ENCODE data around the gene FBXW7.

FBXW7 gene

DNA sequence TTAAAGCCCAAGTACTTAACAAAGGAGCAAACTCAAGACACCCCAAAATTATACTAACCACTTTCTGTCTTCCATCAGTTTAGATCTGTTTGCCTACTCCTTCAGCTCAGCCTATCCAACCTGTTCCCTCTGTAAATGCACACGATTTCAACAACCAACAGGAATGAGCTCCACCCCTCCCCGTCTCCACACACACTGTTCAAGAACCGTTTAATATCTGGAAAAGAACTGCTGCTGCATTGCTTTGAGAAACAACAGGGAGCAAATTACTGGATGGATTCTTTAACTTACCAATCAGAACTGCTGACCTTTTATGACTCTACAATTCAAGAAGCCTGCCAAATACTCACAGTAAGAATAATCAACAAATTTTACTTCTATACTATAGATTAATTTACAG, 87.0 kb downstream of the FBXW7 start:
- Mint-ChIP-seq H3K27me3 (ENCODE audit: low read depth, poor library complexity) (peaks cover 3% of the 10 kb centered on the region), H3K4me3 (no peak overlapping the region)
- no peak for DNase-seq

DNA sequence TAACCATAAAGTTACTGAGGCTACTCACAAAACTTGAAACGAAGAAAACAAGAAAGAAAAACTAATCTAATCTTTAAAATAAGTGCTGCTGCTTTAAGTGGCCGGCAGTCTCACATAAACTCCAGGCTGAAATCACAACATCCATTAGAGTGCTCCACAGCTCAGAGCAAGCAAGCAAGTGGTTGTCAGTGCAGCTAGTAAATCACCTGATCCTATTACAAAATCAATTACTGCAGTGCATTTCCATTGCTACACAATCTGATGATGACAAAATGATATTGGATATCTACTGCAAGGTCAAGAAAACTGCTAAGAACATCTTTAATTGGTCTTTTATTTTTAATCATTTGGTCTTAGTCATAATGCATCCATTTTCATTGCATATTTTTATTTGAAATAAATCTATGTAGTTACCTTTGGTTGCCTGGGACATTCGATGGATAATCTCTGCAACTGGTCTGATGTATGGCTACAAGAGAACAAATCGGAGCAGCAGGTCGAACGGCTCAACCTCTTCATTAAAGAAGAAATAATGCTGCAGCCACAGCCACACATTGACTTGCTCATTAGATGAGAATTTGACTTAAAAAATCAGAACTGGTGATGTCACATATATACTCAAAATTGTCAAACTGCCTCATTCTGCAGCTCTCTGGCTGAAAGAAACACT, 87.7 kb downstream of the FBXW7 start:
- Mint-ChIP-seq H3K36me3 (ENCODE audit: low read depth) (peaks cover 7% of the 10 kb centered on the region), H3K4me1 (peaks cover 20% of the 10 kb centered on the region), H3K27me3 (ENCODE audit: low read depth, poor library complexity) (peaks cover 3% of the 10 kb centered on the region), H3K4me3 (no peak overlapping the region), H3K27ac (no peak overlapping the region), H3K9me3 (no peaks in the 10 kb centered on the region)
- DNase-seq = no peak
- TF ChIP-seq CTCF (IDR thresholded peaks at IDR 0.05) = no peak

More for the DNA sequence above, 87.0 kb downstream of the FBXW7 start:
- H3K4me1 Mint-ChIP-seq = peaks cover 20% of the 10 kb centered on the region
- no peak for TF ChIP-seq CTCF (IDR thresholded peaks at IDR 0.05)
- no peaks in the 10 kb centered on the region for H3K9me3 Mint-ChIP-seq
- peak overlapping the region; percentile 36 for H3K27ac Mint-ChIP-seq
- peaks cover 7% of the 10 kb centered on the region for H3K36me3 Mint-ChIP-seq (ENCODE audit: low read depth)

- Mint-ChIP-seq H3K27ac (no peak overlapping the region), H3K4me1 (peaks cover 18% of the 10 kb centered on the region)
Measured at GRCh38 chr4:152443859-152444258, 92.0 kb downstream of the FBXW7 start.

GRCh38 chr4:152437561-152437960, 98.3 kb downstream of the FBXW7 start:
- no peak for DNase-seq
- Mint-ChIP-seq H3K27ac (no peak overlapping the region), H3K36me3 (ENCODE audit: low read depth) (peaks cover 33% of the 10 kb centered on the region), H3K4me3 (no peak overlapping the region), H3K4me1 (no peaks in the 10 kb centered on the region), H3K27me3 (ENCODE audit: low read depth, poor library complexity) (no peaks in the 10 kb centered on the region), H3K9me3 (peaks cover 33% of the 10 kb centered on the region)
- no peak for TF ChIP-seq CTCF (IDR thresholded peaks at IDR 0.05)

More at GRCh38 chr4:152443859-152444258, 92.0 kb downstream of the FBXW7 start:
- Mint-ChIP-seq H3K9me3 (peaks cover 3% of the 10 kb centered on the region), H3K4me3 (no peak overlapping the region), H3K27me3 (ENCODE audit: low read depth, poor library complexity) (peaks cover 3% of the 10 kb centered on the region), H3K36me3 (ENCODE audit: low read depth) (peaks cover 10% of the 10 kb centered on the region)
- no peak for DNase-seq
- no peak for TF ChIP-seq CTCF (IDR thresholded peaks at IDR 0.05)

DNA sequence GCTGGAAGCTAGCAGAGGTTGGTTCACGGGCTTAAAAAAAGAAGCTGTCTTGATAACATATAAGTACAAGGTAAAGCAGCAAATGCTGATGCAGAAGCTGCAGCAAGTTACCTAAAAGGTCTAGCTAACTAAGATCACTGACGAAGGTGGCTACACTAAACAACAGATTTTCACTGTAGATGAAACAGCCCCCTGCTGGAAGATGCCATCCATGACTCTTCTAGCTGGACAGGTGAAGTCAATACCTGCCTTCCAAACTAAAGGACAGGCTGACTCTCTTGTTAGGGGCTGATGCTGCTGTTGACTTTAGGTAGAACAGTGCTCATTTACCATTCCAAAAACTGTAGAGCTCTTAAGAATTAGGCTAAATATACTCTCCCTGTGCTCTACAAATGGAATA, 99.5 kb downstream of the FBXW7 start:
- Mint-ChIP-seq H3K4me1 (peaks cover 8% of the 10 kb centered on the region), H3K36me3 (ENCODE audit: low read depth) (peaks cover 33% of the 10 kb centered on the region), H3K9me3 (peaks cover 33% of the 10 kb centered on the region), H3K27ac (no peak overlapping the region), H3K27me3 (ENCODE audit: low read depth, poor library complexity) (no peaks in the 10 kb centered on the region), H3K4me3 (no peak overlapping the region)
- no peak for TF ChIP-seq CTCF (IDR thresholded peaks at IDR 0.05)
- DNase-seq = no peak

DNA sequence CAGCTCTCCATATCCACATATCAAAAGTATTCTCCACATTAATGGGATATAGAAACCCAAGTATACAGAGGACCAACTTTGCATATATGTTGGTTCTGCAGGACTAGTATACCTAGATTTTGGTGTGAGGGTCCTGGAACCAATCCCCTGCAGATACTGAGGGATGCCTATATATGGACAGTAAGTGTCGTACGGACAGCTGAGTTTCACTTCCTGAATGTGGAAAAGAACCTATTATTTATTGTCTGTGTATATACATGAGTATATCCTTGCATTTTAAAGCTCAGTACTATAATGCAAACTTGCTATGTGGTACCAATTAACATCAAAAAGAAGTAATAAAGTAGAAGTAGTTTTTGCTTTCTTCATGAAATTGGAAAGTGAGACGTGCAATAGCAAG, 101.9 kb downstream of the FBXW7 start:
- H3K27ac Mint-ChIP-seq = no peak overlapping the region

More for the DNA sequence above, 101.9 kb downstream of the FBXW7 start:
- peaks cover 32% of the 10 kb centered on the region for H3K36me3 Mint-ChIP-seq (ENCODE audit: low read depth)
- DNase-seq = no peak
- peaks cover 15% of the 10 kb centered on the region for H3K4me1 Mint-ChIP-seq
- TF ChIP-seq CTCF (IDR thresholded peaks at IDR 0.05) = no peak
- no peak overlapping the region for H3K4me3 Mint-ChIP-seq
- H3K27me3 Mint-ChIP-seq (ENCODE audit: low read depth, poor library complexity) = no peaks in the 10 kb centered on the region
- H3K9me3 Mint-ChIP-seq = peaks cover 32% of the 10 kb centered on the region
